GM12872 (cell line): Measurements from ENCODE around the gene BMPR1A.
A peak's percentile ranks its signal among the peaks of the same experiment; 100 is the strongest.

ENCODE experiments used
- CTCF ChIP-seq: IDR thresholded peaks from 3 replicates; pipeline ENCODE4 v1.5.1; 2011; ENCODE audit warnings: low read depth, mild to moderate bottlenecking, low read length, moderate library complexity; ENCODE audit not compliant: insufficient read depth

Gene BMPR1A

DNA sequence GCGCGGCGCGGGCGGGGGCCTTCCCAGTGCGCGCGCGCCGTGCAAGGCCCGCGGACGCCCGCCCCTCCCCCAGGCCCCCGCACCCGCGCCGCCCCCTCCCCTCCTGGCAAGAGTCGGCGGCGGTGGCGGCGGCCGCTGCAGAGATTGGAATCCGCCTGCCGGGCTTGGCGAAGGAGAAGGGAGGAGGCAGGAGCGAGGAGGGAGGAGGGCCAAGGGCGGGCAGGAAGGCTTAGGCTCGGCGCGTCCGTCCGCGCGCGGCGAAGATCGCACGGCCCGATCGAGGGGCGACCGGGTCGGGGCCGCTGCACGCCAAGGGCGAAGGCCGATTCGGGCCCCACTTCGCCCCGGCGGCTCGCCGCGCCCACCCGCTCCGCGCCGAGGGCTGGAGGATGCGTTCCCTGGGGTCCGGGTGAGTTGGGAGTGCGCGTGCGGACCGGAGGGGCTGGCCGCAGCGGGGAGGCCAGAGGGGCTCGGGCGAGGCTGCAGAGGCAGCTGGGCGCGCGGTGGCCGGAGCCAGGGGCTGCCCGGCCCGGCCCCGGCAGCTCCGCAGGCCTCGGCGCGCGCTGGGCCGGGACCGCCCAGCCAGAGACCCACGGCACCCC is at the start of gene BMPR1A:
Gene BMPR1A (plus strand): TSS at position 109 of the 602 bp plus-strand sequence. CDS start 119,400 bp downstream, outside the sequence.
- TF ChIP-seq CTCF: no peak

- no peak for TF ChIP-seq CTCF
Observed at GRCh38 chr10:86706977-86707376, 49.4 kb upstream of the BMPR1A start.

DNA sequence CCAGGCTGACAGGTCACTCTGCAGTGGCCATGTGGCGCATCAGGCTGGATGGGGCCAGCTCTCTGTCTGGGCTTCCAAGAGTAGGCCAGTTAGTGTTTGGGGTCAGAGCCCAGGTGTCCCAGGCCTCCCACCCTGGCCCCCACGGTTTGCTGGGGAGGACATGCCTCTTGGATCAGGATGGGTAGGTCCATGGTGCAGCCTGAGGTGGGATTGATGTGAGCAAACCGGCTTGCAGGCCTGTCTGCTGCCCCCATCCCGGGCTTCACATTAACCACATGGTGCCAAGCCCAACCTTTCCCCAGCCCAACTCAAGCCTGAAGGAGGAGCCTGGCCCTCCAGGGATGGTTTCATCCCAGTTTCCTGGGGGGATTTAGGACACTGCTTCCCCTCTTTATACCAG is 48.9 kb upstream of the BMPR1A start:
- TF ChIP-seq CTCF: no peak

DNA sequence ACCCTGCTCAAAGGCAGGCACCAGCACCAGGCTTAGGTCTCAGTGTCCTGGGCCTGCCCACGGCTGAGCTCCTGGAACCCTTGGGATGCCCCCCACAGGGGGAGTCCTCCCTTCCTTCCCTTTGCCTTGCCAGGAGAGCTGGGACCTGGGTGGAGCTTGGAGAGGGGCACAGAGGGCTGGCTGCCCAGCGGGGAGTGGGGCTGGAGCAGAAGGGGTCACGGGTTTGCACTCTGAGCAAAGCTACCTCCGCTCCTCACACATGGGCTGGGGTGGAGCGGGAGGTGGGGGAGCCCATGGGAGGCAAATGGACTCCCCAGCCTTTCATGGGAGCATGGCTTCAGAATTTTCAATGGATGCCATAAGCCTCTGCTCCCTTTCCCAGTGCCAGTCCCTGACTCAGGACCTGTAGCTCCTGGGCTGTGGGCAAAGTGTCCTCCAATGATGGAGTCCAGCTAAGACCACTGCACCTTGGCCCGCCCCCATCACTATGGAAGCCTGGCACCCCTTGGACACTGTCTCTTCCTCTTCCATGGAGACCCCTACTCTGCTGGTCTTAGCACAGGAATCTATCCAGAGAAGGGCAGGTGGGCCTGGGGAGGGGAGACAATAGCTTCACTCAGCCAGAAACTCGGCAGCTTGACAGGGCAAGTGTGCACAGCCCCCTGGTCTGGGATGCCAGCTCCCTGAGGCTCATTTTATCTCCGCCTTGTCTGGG is 48.2 kb upstream of the BMPR1A start:
- no peak for TF ChIP-seq CTCF

DNA sequence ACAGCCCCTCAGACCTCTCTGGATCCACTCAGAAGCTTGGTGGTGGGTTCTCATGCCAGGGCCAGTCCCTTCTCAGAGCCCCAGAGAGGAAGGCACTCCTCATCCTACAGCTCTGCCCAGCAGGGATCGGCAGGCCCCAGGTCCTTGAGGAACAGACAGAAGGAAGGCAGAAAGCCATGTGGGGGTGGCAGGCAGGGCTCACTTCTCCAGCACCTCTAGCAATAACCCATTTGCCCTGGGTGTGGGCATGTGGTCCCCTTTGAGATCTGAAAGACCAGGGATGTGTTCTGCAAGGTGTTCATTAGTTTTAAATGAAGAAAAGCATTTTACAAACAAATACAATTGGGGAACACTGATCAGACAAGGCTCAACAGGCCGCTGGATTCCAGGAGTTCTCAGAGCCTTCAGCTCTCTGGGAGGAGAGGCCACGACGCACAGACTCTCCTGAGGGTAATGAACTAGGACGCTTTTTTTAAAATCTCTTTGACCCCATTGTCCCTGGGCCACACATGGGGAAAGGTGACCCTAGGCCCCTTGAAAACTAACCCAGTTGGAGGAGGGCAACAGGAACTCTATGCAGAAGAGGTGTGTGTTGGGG is 47.5 kb upstream of the BMPR1A start:
- TF ChIP-seq CTCF: no peak

GRCh38 chr10:86709396-86710185 is 46.8 kb upstream of the BMPR1A start:
- no peak for TF ChIP-seq CTCF

GRCh38 chr10:86710987-86711512 is 45.4 kb upstream of the BMPR1A start:
- TF ChIP-seq CTCF: peak; percentile 84
